K562 (cell line): Measurements from ENCODE around the gene PCDH9. TPM values are rescaled to one million over a fixed set of nuclear protein-coding genes. Genes with fewer than 3 reads are reported as not detected.

ENCODE experiments used
- ATAC-seq: fragments of 200-7000 bp; cut with Tn5 transposase; 3 replicates; pipeline ENCODE4 v1.9.1; 2020; ENCODE audit warnings: moderate library complexity
- BruUV-seq: library from RNA; stranded (reverse); fragments of 400-500 nt; replicated peaks from 2 replicates; lab custom pipeline; 2021; lab: Mats Ljungman, UMichigan
- CTCF ChIA-PET: fragments of 300-600 bp; formaldehyde crosslinking; extraction: SDS; loops from one replicate; lab custom pipeline; 2021; ENCODE audit warnings: low intra/inter-chr PET ratio; lab: Yijun Ruan, JAX
- POLR2A ChIA-PET: fragments of 300-600, 350-650 bp; sonication (Branson Sonifier 250); formaldehyde crosslinking; extraction: SDS; loops from one replicate; lab custom pipeline; 2021; ENCODE audit warnings: antibody characterized with exemption, inconsistent platforms; lab: Yijun Ruan, JAX
- DNase-seq, 4 experiments: peaks; one replicate each; pipeline versions ENCODE4 v3.0.0 to v3.0.0-alpha.2; 2011 to 2018; ENCODE audit warnings: low spot score in 3 of 4, mixed read lengths in 3 of 4; ENCODE audit errors: extremely low read depth in 1 of 4
- FAIRE-seq: peaks from 2 replicates; lab custom pipeline; 2011; peaks lifted over from hg19 to GRCh38; lab: Jason Lieb, UNC
- H2AFZ ChIP-seq: 2 replicates; pipeline ENCODE4 v1.6.0; 2011; ENCODE audit warnings: low read depth, low read length, control low read depth, inconsistent platforms
- H3K27ac ChIP-seq: fragments of 200-600 bp; 3 replicates; pipeline ENCODE4 v1.8.0; 2011; ENCODE audit warnings: low read depth, mild to moderate bottlenecking, control low read depth, inconsistent platforms, low read length, moderate library complexity, mixed read lengths; ENCODE audit errors: extremely low read depth
- H3K27me3 ChIP-seq, 2 experiments: fragments of 300-600 bp in 1 of 2; 2 replicates in 1 of 2; 3 replicates in 1 of 2; pipeline versions ENCODE4 v1.6.0 to v1.8.0; 2011; ENCODE audit warnings: inconsistent platforms in 2 of 2, low read length in 2 of 2, mild to moderate bottlenecking in 1 of 2, mixed read lengths in 1 of 2, moderate library complexity in 1 of 2; ENCODE audit not compliant: control insufficient read depth in 2 of 2, insufficient read depth in 2 of 2
- H3K36me3 ChIP-seq: fragments of 300-600 bp; 3 replicates; pipeline ENCODE4 v1.8.0; 2011; ENCODE audit warnings: mild to moderate bottlenecking, low read length, inconsistent platforms; ENCODE audit not compliant: control insufficient read depth, insufficient read depth
- H3K4me1 ChIP-seq, 2 experiments: fragments of 200-600 bp in 1 of 2; replicated peaks in 1 of 2; 2 replicates in 1 of 2; 3 replicates in 1 of 2; pipeline versions ENCODE4 v1.5.1 to v1.8.0; 2011; ENCODE audit warnings: inconsistent platforms in 2 of 2, low read length in 2 of 2, mild to moderate bottlenecking in 1 of 2, mixed read lengths in 1 of 2, moderate library complexity in 1 of 2; ENCODE audit not compliant: control insufficient read depth in 2 of 2, insufficient read depth in 2 of 2
- H3K4me2 ChIP-seq: 2 replicates; pipeline ENCODE4 v1.6.1; 2011; ENCODE audit warnings: low read length, control low read depth, inconsistent platforms, mixed read lengths; ENCODE audit not compliant: insufficient read depth
- H3K4me3 ChIP-seq: fragments of 200-600 bp; sonication (generic), shearing (Covaris generic); 2 replicates; pipeline ENCODE4 v1.5.1; 2016; ENCODE audit warnings: control low read depth, inconsistent platforms
- H3K79me2 ChIP-seq: fragments of 200-600 bp; 3 replicates; pipeline ENCODE4 v1.8.0; 2011; ENCODE audit warnings: low read length, inconsistent platforms; ENCODE audit not compliant: control insufficient read depth, insufficient read depth
- H3K9ac ChIP-seq, 2 experiments: 2 replicates each; pipeline versions ENCODE4 v1.6.0 to v1.6.1; 2011; ENCODE audit warnings: low read depth in 2 of 2, low read length in 2 of 2, control low read depth in 1 of 2, inconsistent platforms in 1 of 2, mild to moderate bottlenecking in 1 of 2, mixed read lengths in 1 of 2; ENCODE audit not compliant: insufficient read depth in 1 of 2
- H3K9me1 ChIP-seq: one replicate; pipeline ENCODE4 v1.6.0; 2011; ENCODE audit warnings: inconsistent platforms, mild to moderate bottlenecking, low read length, moderate library complexity; ENCODE audit not compliant: control insufficient read depth, insufficient read depth
- H3K9me3 ChIP-seq: replicated peaks from 2 replicates; pipeline ENCODE4 v1.5.1; 2011; ENCODE audit warnings: low read depth, low read length, inconsistent platforms; ENCODE audit not compliant: control insufficient read depth, insufficient read depth
- H4K20me1 ChIP-seq: replicated peaks from 2 replicates; pipeline ENCODE4 v1.6.1; 2011; ENCODE audit warnings: low read length, inconsistent platforms, mixed read lengths; ENCODE audit not compliant: control insufficient read depth, insufficient read depth
- BHLHE40 ChIP-seq: IDR thresholded peaks from 2 replicates; pipeline ENCODE4 v1.6.1; 2011; ENCODE audit warnings: low read length, improper control_type of control experiment
- CREBBP ChIP-seq: IDR thresholded peaks from one replicate; pipeline ENCODE4 v1.6.1; 2012; ENCODE audit warnings: low read depth, mild to moderate bottlenecking, control low read depth, inconsistent platforms, low read length
- MCM2 ChIP-seq: fragments of 450-650 bp; IDR thresholded peaks from 2 replicates; pipeline ENCODE4 v1.6.1; 2017; ENCODE audit warnings: low read depth, mild to moderate bottlenecking
- PML ChIP-seq: IDR thresholded peaks from 2 replicates; pipeline ENCODE4 v1.6.1; 2012; ENCODE audit warnings: low read length, inconsistent platforms
- ZFP30 ChIP-seq: fragments of 250-450 bp; sonication (Bioruptor Pico); IDR thresholded peaks from 2 replicates; pipeline ENCODE4 v1.8.0; 2022; ENCODE audit warnings: moderate library complexity, mild to moderate bottlenecking, inconsistent platforms, borderline replicate concordance
- ZNF174 ChIP-seq: fragments of 250-450 bp; sonication (Bioruptor Pico); IDR thresholded peaks from 2 replicates; pipeline ENCODE4 v1.4.0; 2020; ENCODE audit warnings: mild to moderate bottlenecking
- ZNF436 ChIP-seq: fragments of 250-450, 450-650 bp; sonication (Bioruptor Pico); formaldehyde crosslinking; IDR thresholded peaks from 2 replicates; pipeline ENCODE4 v1.7.0; 2020; ENCODE audit warnings: mild to moderate bottlenecking
- ZNF785 ChIP-seq: fragments of 250-450 bp; sonication (Bioruptor Pico); IDR thresholded peaks from 2 replicates; pipeline ENCODE4 v1.4.0; 2020; ENCODE audit warnings: mild to moderate bottlenecking
- WGBS: fragments of 100-300 bp; shearing (Covaris generic); methylation state at CpG from one replicate; pipeline ENCODE4 v1.1.6; 2016; ENCODE audit warnings: low coverage, mixed read lengths; ENCODE audit not compliant: insufficient coverage; ENCODE audit errors: missing lambda C conversion rate; 5-methylcytosine and 5-hydroxymethylcytosine counted together
- in situ Hi-C: fragments of 300-500 bp; cut with MboI; formaldehyde crosslinking; loops from 4 replicates; pipeline ENCODE4 v1.15.0; 2018; ENCODE audit warnings: inconsistent platforms, mixed read lengths
- intact Hi-C: fragments of 100-400 bp; cut with micrococcal nuclease; formaldehyde crosslinking; loops from 2 replicates; pipeline ENCODE4 v1.14.2; 2022
- polyA plus RNA-seq, 8 experiments: library from polyadenylated mRNA; depleted of rRNA in 4 of 8; stranded (reverse) in 5 of 8; unstranded in 3 of 8; fragments of >200 nt; fragmentation: Nextera tagmentation in 2 of 8; fragmentation: Illumina TruSeq in 1 of 8; extraction: Ambion mirVana in 2 of 8; extraction: Trizol in 1 of 8; gene quantifications; 2 replicates each; pipeline versions ENCODE4 v1.2.1 to v1.2.3, GENCODE V29; 2011 to 2014; ENCODE audit warnings: inconsistent platforms in 1 of 8, missing spikeins in 1 of 8
- total RNA-seq, 7 experiments: library from RNA; depleted of rRNA in 6 of 7; stranded (reverse); fragments of >200 nt in 6 of 7; fragmentation: Illumina TruSeq in 2 of 7; extraction: Trizol in 2 of 7; gene quantifications; 2 replicates each; pipeline versions ENCODE4 v1.2.1 to v1.2.3, GENCODE V29; 2011 to 2021; ENCODE audit warnings: low replicate concordance in 1 of 7
- TF ChIP-seq, protein P1 (sequence below): fragments of 450-650 bp; formaldehyde crosslinking; IDR thresholded peaks from 2 replicates; pipeline ENCODE4 v1.4.0; 2020; ENCODE audit warnings: mild to moderate bottlenecking, moderate library complexity
- TF ChIP-seq, protein P2 (sequence below): sonication (generic); formaldehyde crosslinking; IDR thresholded peaks from 2 replicates; pipeline ENCODE4 v1.8.0; 2022; ENCODE audit warnings: missing genetic modification reagents, mild to moderate bottlenecking, moderate library complexity, borderline replicate concordance
- TF ChIP-seq, protein P3 (sequence below): fragments of 250-450 bp; sonication (Bioruptor Pico); IDR thresholded peaks from 2 replicates; pipeline ENCODE4 v1.9.0; 2021; ENCODE audit warnings: mild to moderate bottlenecking

Gene PCDH9
- total and polyA plus RNA-seq, 9 of the 15 experiments (the other 6 are each of a cell fraction or from before 2014, with no cell fraction given), result 1.1 to 6.7 (median 4.9) TPM

DNA sequence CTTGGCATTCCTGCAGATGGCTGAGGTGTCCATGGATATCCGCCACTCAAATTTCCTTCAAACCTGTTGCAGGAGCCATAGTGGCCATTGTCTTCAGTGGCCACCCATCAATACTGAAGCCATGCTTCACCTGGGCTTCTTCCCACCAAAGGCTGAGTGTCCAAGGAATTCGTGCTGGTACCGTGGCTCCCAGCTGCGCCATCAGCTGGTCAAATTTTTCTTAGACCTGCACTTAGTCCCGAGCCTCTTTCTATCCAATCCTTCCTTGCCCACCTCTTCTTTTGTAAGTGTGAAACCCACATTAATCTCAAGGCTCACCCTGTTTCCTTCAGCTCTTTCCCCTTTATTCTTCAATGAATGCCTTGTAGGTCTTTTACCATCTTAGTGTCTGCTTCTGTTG lies 152.1 kb downstream of the PCDH9 start:
- no peak overlapping the region for H3K4me3 ChIP-seq
- POLR2A ChIA-PET, result interaction anchor here (0.6 kb wide), 1 partner anchor 11 kb away, joined by 3 read pairs; no protein-coding TSS in a partner anchor
- BruUV-seq, result no TSS peak

DNA sequence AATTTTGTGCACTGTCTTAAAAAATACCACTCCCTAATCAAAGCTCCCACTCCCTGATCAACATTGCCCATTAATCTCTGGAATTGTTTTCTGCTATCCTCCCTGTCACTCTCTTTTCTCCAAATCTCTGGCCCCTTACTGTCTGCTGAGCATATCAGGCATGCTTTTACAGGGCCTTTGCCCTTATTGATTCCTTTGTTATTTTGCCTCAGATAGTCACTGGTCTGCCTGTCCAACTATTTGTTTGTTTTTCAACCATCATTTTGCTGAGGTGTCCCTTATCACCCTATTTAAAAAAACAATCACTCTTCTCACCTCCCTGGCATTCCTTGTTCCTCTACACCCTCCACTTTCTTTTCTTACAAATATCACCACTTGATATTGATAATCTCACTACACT lies 153.0 kb downstream of the PCDH9 start:
- no peak overlapping the region for H3K4me3 ChIP-seq
- no peaks in the 10 kb centered on the region for H3K36me3 ChIP-seq
- no peak overlapping the region for H3K4me2 ChIP-seq
- intact Hi-C loops, result loop anchor here (5.0 kb wide), 1 partner anchor 145 kb away; no protein-coding TSS in a partner anchor
- DNase-seq, result no peak
- ChIA-PET POLR2A (no interaction called here), CTCF (no interaction called here)
- H3K27ac ChIP-seq, result no peak overlapping the region
- no peaks in the 10 kb centered on the region for H3K4me1 ChIP-seq
- H3K9ac ChIP-seq, result no peak overlapping the region
- no peaks in the 10 kb centered on the region for H3K9me3 ChIP-seq
- H3K9me1 ChIP-seq, result peaks cover 4% of the 10 kb centered on the region
- in situ Hi-C loops, result no loop called here
- no peak for TF ChIP-seq BHLHE40
- TF ChIP-seq PML, result no peak
- TF ChIP-seq, protein P1, sequence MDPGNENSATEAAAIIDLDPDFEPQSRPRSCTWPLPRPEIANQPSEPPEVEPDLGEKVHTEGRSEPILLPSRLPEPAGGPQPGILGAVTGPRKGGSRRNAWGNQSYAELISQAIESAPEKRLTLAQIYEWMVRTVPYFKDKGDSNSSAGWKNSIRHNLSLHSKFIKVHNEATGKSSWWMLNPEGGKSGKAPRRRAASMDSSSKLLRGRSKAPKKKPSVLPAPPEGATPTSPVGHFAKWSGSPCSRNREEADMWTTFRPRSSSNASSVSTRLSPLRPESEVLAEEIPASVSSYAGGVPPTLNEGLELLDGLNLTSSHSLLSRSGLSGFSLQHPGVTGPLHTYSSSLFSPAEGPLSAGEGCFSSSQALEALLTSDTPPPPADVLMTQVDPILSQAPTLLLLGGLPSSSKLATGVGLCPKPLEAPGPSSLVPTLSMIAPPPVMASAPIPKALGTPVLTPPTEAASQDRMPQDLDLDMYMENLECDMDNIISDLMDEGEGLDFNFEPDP (CRISPR knock-in tag), result no peak
- no peak for TF ChIP-seq ZNF174 (CRISPR knock-in tag)
- TF ChIP-seq, protein P2, sequence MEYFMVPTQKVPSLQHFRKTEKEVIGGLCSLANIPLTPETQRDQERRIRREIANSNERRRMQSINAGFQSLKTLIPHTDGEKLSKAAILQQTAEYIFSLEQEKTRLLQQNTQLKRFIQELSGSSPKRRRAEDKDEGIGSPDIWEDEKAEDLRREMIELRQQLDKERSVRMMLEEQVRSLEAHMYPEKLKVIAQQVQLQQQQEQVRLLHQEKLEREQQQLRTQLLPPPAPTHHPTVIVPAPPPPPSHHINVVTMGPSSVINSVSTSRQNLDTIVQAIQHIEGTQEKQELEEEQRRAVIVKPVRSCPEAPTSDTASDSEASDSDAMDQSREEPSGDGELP (CRISPR knock-in tag), result no peak
- TF ChIP-seq, all 486 proteins: peak for 0
- Histone ChIP-seq H3K79me2 (no peaks in the 10 kb centered on the region), H4K20me1 (no peaks in the 10 kb centered on the region), H2AFZ (no peak overlapping the region), H3K27me3 (no peaks in the 10 kb centered on the region)
- no TSS peak for BruUV-seq
- ATAC-seq, result no peak
- no peak for FAIRE-seq

More for the DNA sequence above, 152.1 kb downstream of the PCDH9 start:
- CTCF ChIA-PET, result no interaction called here
- Histone ChIP-seq H3K9me3 (no peaks in the 10 kb centered on the region), H3K27me3 (no peaks in the 10 kb centered on the region), H3K4me2 (no peak overlapping the region), H3K27ac (no peak overlapping the region), H3K36me3 (no peaks in the 10 kb centered on the region), H3K9me1 (peaks cover 4% of the 10 kb centered on the region), H3K79me2 (no peaks in the 10 kb centered on the region), H3K4me1 (no peaks in the 10 kb centered on the region), H2AFZ (no peak overlapping the region), H3K9ac (no peak overlapping the region)
- in situ Hi-C loops, result no loop called here
- no peak for FAIRE-seq
- whole genome bisulfite sequencing, result 46% methylated on average over 5 of the region's 5 CpGs
- no peak for DNase-seq
- intact Hi-C loops, result loop anchor here (5.0 kb wide), 1 partner anchor 144 kb away; no protein-coding TSS in a partner anchor
- ATAC-seq, result no peak
- TF ChIP-seq CREBBP, result no peak
- TF ChIP-seq ZNF436, result no peak
- no peak for TF ChIP-seq ZNF785 (CRISPR knock-in tag)
- TF ChIP-seq MCM2, result no peak
- TF ChIP-seq, protein P3, sequence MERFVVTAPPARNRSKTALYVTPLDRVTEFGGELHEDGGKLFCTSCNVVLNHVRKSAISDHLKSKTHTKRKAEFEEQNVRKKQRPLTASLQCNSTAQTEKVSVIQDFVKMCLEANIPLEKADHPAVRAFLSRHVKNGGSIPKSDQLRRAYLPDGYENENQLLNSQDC (CRISPR knock-in tag), result no peak
- TF ChIP-seq ZFP30 (CRISPR knock-in tag), result no peak
- TF ChIP-seq, all 486 proteins: peak for 0
- H4K20me1 ChIP-seq, result no peaks in the 10 kb centered on the region
